ENCODE measurements around the gene RARRES2.

- TF ChIP-seq TEAD4 (IDR thresholded peaks at IDR 0.05), result no peak
- TF ChIP-seq ZBTB7A (IDR thresholded peaks at IDR 0.05; ENCODE audit: low read depth), result no peak
- TF ChIP-seq, protein P1, sequence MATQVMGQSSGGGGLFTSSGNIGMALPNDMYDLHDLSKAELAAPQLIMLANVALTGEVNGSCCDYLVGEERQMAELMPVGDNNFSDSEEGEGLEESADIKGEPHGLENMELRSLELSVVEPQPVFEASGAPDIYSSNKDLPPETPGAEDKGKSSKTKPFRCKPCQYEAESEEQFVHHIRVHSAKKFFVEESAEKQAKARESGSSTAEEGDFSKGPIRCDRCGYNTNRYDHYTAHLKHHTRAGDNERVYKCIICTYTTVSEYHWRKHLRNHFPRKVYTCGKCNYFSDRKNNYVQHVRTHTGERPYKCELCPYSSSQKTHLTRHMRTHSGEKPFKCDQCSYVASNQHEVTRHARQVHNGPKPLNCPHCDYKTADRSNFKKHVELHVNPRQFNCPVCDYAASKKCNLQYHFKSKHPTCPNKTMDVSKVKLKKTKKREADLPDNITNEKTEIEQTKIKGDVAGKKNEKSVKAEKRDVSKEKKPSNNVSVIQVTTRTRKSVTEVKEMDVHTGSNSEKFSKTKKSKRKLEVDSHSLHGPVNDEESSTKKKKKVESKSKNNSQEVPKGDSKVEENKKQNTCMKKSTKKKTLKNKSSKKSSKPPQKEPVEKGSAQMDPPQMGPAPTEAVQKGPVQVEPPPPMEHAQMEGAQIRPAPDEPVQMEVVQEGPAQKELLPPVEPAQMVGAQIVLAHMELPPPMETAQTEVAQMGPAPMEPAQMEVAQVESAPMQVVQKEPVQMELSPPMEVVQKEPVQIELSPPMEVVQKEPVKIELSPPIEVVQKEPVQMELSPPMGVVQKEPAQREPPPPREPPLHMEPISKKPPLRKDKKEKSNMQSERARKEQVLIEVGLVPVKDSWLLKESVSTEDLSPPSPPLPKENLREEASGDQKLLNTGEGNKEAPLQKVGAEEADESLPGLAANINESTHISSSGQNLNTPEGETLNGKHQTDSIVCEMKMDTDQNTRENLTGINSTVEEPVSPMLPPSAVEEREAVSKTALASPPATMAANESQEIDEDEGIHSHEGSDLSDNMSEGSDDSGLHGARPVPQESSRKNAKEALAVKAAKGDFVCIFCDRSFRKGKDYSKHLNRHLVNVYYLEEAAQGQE (IDR thresholded peaks at IDR 0.05; ENCODE audit: low read depth), result no peak
- no peak for TF ChIP-seq EP300 (IDR thresholded peaks at IDR 0.05; ENCODE audit: borderline replicate concordance)
- TF ChIP-seq CREB1 (IDR thresholded peaks at IDR 0.05; ENCODE audit: low read depth), result no peak
- no peak for TF ChIP-seq CEBPB (IDR thresholded peaks at IDR 0.05)
- TF ChIP-seq MAX (IDR thresholded peaks at IDR 0.05), result no peak
- TF ChIP-seq TAF1 (IDR thresholded peaks at IDR 0.05; ENCODE audit: low read depth), result no peak
- TF ChIP-seq YY1 (IDR thresholded peaks at IDR 0.05; ENCODE audit: low read depth), result no peak
- no peak for TF ChIP-seq FOXM1 (IDR thresholded peaks at IDR 0.05; ENCODE audit: borderline replicate concordance, low read depth)
- TF ChIP-seq NFIC (IDR thresholded peaks at IDR 0.05), result no peak
- no peak for TF ChIP-seq EGR1 (IDR thresholded peaks at IDR 0.05)
Observed at GRCh38 chr7:150313870-150314269, 27.6 kb downstream of the RARRES2 start.

Measured in Ishikawa (cell line).